NOMO-1 treated with dmso at 0.1 percent for 144 hours (cell line): ENCODE measurements around the gene CCNB2.

Experiments used
- DNase-seq: peaks from one replicate; lab custom pipeline; 2025; ENCODE audit not compliant: unreplicated experiment; lab: John Stamatoyannopoulos, UW

CCNB2 gene

GRCh38 chr15:59166166-59166565 is 61.2 kb downstream of the CCNB2 start:
- DNase-seq, result no peak

GRCh38 chr15:59166601-59167265 is 61.8 kb downstream of the CCNB2 start:
- DNase-seq, result no peak

GRCh38 chr15:59168536-59168935 is 63.6 kb downstream of the CCNB2 start:
- DNase-seq, result no peak

GRCh38 chr15:59169251-59169708 is 64.3 kb downstream of the CCNB2 start:
- DNase-seq, result peak; percentile 16

- no peak for DNase-seq
These were observed 65.5 kb downstream of the CCNB2 start for GRCh38 chr15:59170295-59171066.

GRCh38 chr15:59171067-59171397 is 66.1 kb downstream of the CCNB2 start:
- DNase-seq, result no peak

- DNase-seq, result no peak
These were observed 67.4 kb downstream of the CCNB2 start for GRCh38 chr15:59172289-59172901.

GRCh38 chr15:59173194-59173593 is 68.2 kb downstream of the CCNB2 start:
- DNase-seq, result no peak

- no peak for DNase-seq
These were observed 69.3 kb downstream of the CCNB2 start for GRCh38 chr15:59174151-59174834.
